IMR-90 (cell line): ENCODE data around the gene PITPNB.

Experiments
- BHLHE40 ChIP-seq: fragments of 150-350 bp; IDR thresholded peaks from 2 replicates; pipeline ENCODE4 v1.6.1; 2016; ENCODE audit warnings: mild to moderate bottlenecking, low read depth, low read length
- CTCF ChIP-seq: conservative IDR thresholded peaks from 2 replicates; pipeline ENCODE4 v1.5.1; 2012; ENCODE audit warnings: mild to moderate bottlenecking, low read depth, low read length, improper control_type of control experiment
- ELK1 ChIP-seq: fragments of 150-350 bp; IDR thresholded peaks from 2 replicates; pipeline ENCODE4 v1.6.1; 2016; ENCODE audit warnings: low read depth, mild to moderate bottlenecking, low read length, moderate library complexity, borderline replicate concordance
- FOS ChIP-seq: fragments of 150-350 bp; IDR thresholded peaks from 2 replicates; pipeline ENCODE4 v1.6.1; 2016; ENCODE audit warnings: low read depth, low read length
- MAZ ChIP-seq: IDR thresholded peaks from 2 replicates; pipeline ENCODE4 v1.6.1; 2012; ENCODE audit warnings: low read depth, mild to moderate bottlenecking, low read length, improper control_type of control experiment, moderate library complexity, borderline replicate concordance
- MXI1 ChIP-seq: IDR thresholded peaks from 2 replicates; pipeline ENCODE4 v1.6.1; 2012; ENCODE audit warnings: low read depth, mild to moderate bottlenecking, low read length, moderate library complexity, borderline replicate concordance
- NFE2L2 ChIP-seq: fragments of 150-350 bp; IDR thresholded peaks from 2 replicates; pipeline ENCODE4 v1.6.1; 2016; ENCODE audit warnings: low read depth, mild to moderate bottlenecking, low read length
- POLR2A ChIP-seq: IDR thresholded peaks from 2 replicates; pipeline ENCODE4 v1.6.1; 2012; ENCODE audit warnings: mild to moderate bottlenecking, low read depth, low read length
- RCOR1 ChIP-seq: IDR thresholded peaks from 2 replicates; pipeline ENCODE4 v1.6.1; 2012; ENCODE audit warnings: mild to moderate bottlenecking, low read length, improper control_type of control experiment; ENCODE audit not compliant: insufficient replicate concordance
- RFX5 ChIP-seq: IDR thresholded peaks from 2 replicates; pipeline ENCODE4 v1.8.0; 2012; ENCODE audit warnings: low read depth, mild to moderate bottlenecking, low read length, moderate library complexity
- SMC3 ChIP-seq: fragments of 150-350 bp; IDR thresholded peaks from 2 replicates; pipeline ENCODE4 v1.6.1; 2016; ENCODE audit warnings: low read depth, mild to moderate bottlenecking, antibody characterized with exemption, low read length, moderate library complexity

- TF ChIP-seq CTCF (no peak), NFE2L2 (no peak), ELK1 (no peak), POLR2A (no peak), MAZ (no peak), MXI1 (no peak), SMC3 (no peak), RFX5 (no peak), FOS (no peak), BHLHE40 (no peak), RCOR1 (no peak)
These were observed 37.6 kb downstream of the PITPNB start for GRCh38 chr22:27881421-27881820.
